GM12878 (cell line): ENCODE measurements around the gene SPATS2L. TPM values are rescaled to one million over a fixed set of nuclear protein-coding genes. Genes with fewer than 3 reads are reported as not detected.

Experiments
- ATF7 ChIP-seq: fragments of 450-650 bp; IDR thresholded peaks from 2 replicates; pipeline ENCODE4 v1.6.1; 2016; ENCODE audit warnings: low read depth, mild to moderate bottlenecking
- CBFB ChIP-seq: IDR thresholded peaks from 2 replicates; pipeline ENCODE4 v1.6.1; 2016; ENCODE audit warnings: antibody characterized with exemption, low read depth
- CBX5 ChIP-seq: sonication (generic); IDR thresholded peaks from 2 replicates; pipeline ENCODE4 v1.6.1; 2016; ENCODE audit warnings: low read depth, moderate library complexity, mild to moderate bottlenecking, inconsistent platforms
- E4F1 ChIP-seq: fragments of 450-650 bp; IDR thresholded peaks from 2 replicates; pipeline ENCODE4 v1.6.1; 2018; ENCODE audit warnings: borderline replicate concordance, mild to moderate bottlenecking; ENCODE audit not compliant: partially characterized antibody
- ELK1 ChIP-seq: IDR thresholded peaks from 2 replicates; pipeline ENCODE4 v1.6.1; 2012; ENCODE audit warnings: low read depth, low read length, improper control_type of control experiment
- FOS ChIP-seq: IDR thresholded peaks from 3 replicates; pipeline ENCODE4 v1.6.1; 2011; ENCODE audit warnings: borderline replicate concordance; ENCODE audit not compliant: insufficient read length; ENCODE audit errors: extremely low read depth
- HDGF ChIP-seq: fragments of 450-650 bp; IDR thresholded peaks from 2 replicates; pipeline ENCODE4 v1.6.1; 2016; ENCODE audit warnings: antibody characterized with exemption
- IKZF2 ChIP-seq, 2 experiments: fragments of 450-650 bp; IDR thresholded peaks; 2 replicates each; pipeline ENCODE4 v1.6.1; 2017; ENCODE audit warnings: mild to moderate bottlenecking in 2 of 2, moderate library complexity in 2 of 2
- KLF5 ChIP-seq: fragments of 450-650 bp; IDR thresholded peaks from 2 replicates; pipeline ENCODE4 v1.6.1; 2014; ENCODE audit warnings: mild to moderate bottlenecking; ENCODE audit not compliant: partially characterized antibody
- MLLT1 ChIP-seq: fragments of 450-650 bp; IDR thresholded peaks from 2 replicates; pipeline ENCODE4 v1.6.1; 2016; ENCODE audit warnings: mild to moderate bottlenecking
- MTA2 ChIP-seq: fragments of 450-650 bp; IDR thresholded peaks from 2 replicates; pipeline ENCODE4 v1.6.1; 2016; ENCODE audit warnings: low read depth, mild to moderate bottlenecking, moderate library complexity
- NBN ChIP-seq: fragments of 450-650 bp; IDR thresholded peaks from 2 replicates; pipeline ENCODE4 v1.6.1; 2016
- NFXL1 ChIP-seq: fragments of 450-650 bp; IDR thresholded peaks from 2 replicates; pipeline ENCODE4 v1.6.1; 2017; ENCODE audit warnings: antibody characterized with exemption, mild to moderate bottlenecking, borderline replicate concordance
- NR2F1 ChIP-seq: fragments of 450-650 bp; conservative IDR thresholded peaks from 2 replicates; pipeline ENCODE4 v1.6.1; 2017; ENCODE audit warnings: mild to moderate bottlenecking
- POLR2A ChIP-seq: IDR thresholded peaks from 2 replicates; pipeline ENCODE4 v1.6.1; 2011; ENCODE audit warnings: low read depth, mild to moderate bottlenecking, low read length
- RAD21 ChIP-seq: IDR thresholded peaks from 2 replicates; pipeline ENCODE4 v1.6.1; 2011; ENCODE audit warnings: mild to moderate bottlenecking, low read depth, low read length, moderate library complexity; ENCODE audit not compliant: insufficient read depth
- RELB ChIP-seq: fragments of 450-650 bp; IDR thresholded peaks from 2 replicates; pipeline ENCODE4 v1.6.1; 2017; ENCODE audit warnings: low read depth, mild to moderate bottlenecking, moderate library complexity
- TCF12 ChIP-seq: IDR thresholded peaks from 2 replicates; pipeline ENCODE4 v1.6.1; 2011; ENCODE audit warnings: low read depth, mild to moderate bottlenecking, low read length
- YBX1 ChIP-seq: fragments of 450-650 bp; IDR thresholded peaks from 2 replicates; pipeline ENCODE4 v1.6.1; 2016; ENCODE audit warnings: antibody characterized with exemption
- ZBTB33 ChIP-seq: fragments of 450-650 bp; IDR thresholded peaks from 2 replicates; pipeline ENCODE4 v1.6.1; 2017; ENCODE audit warnings: mild to moderate bottlenecking
- polyA plus RNA-seq, 11 experiments: library from polyadenylated mRNA; depleted of rRNA in 4 of 11; unstranded in 6 of 11; stranded (reverse) in 5 of 11; fragments of >200 nt; fragmentation: Nextera tagmentation in 4 of 11; fragmentation: Illumina TruSeq in 1 of 11; extraction: Ambion mirVana in 4 of 11; extraction: Trizol in 1 of 11; gene quantifications; 1 replicate in 1 of 11; 2 replicates in 10 of 11; pipeline versions ENCODE4 v1.2.1 to v1.2.3, GENCODE V29; 2011 to 2016; ENCODE audit warnings: inconsistent platforms in 2 of 11, missing spikeins in 2 of 11, low read depth in 1 of 11
- total RNA-seq, 4 experiments: library from RNA; depleted of rRNA in 3 of 4; stranded (reverse); fragments of >200 nt in 3 of 4; fragmentation: Illumina TruSeq in 1 of 4; extraction: Trizol in 1 of 4; gene quantifications; 2 replicates each; pipeline versions ENCODE4 v1.2.1 to v1.2.3, GENCODE V29; 2013 to 2021

The SPATS2L gene
- total and polyA plus RNA-seq, 10 of the 15 experiments (the other 5 are each of a cell fraction or from before 2014, with no cell fraction given): 5.2 to 30.0 (median 20.1) TPM

GRCh38 chr2:200306196-200306930 lies at the start of gene SPATS2L (continued):
- TF ChIP-seq TCF12 (no peak), RELB (0 out of 2 replicates have a peak, but pooled peaks have one; percentile 21), HDGF (0 out of 2 replicates have a peak, but pooled peaks have one; percentile 21), POLR2A (peak; percentile 39), NFXL1 (no peak), CBFB (no peak), ATF7 (0 out of 2 replicates have a peak, but pooled peaks have one; percentile 17), MLLT1 (no peak), NR2F1 (no peak), KLF5 (no peak), FOS (no peak), IKZF2 (IDR thresholded peaks at IDR 0.05) (peak; percentile 25 to 35; a peak in 1 of 4 replicates), ZBTB33 (no peak), MTA2 (peak; percentile 17; the same call in 1 of the 2 replicates), NBN (peak; percentile 49; the same call in 1 of the 2 replicates), CBX5 (no peak), YBX1 (no peak), RAD21 (no peak), ELK1 (no peak), E4F1 (peak; percentile 15)
